GM04503 (cell line): ENCODE results near the gene ANAPC13.

ENCODE experiments used
- DNase-seq: peaks from one replicate; pipeline ENCODE4 v3.0.0-alpha.2; 2012; ENCODE audit warnings: low read depth

ANAPC13 gene

GRCh38 chr3:134449951-134450350, 35.8 kb downstream of the ANAPC13 start:
- DNase-seq = no peak

DNA sequence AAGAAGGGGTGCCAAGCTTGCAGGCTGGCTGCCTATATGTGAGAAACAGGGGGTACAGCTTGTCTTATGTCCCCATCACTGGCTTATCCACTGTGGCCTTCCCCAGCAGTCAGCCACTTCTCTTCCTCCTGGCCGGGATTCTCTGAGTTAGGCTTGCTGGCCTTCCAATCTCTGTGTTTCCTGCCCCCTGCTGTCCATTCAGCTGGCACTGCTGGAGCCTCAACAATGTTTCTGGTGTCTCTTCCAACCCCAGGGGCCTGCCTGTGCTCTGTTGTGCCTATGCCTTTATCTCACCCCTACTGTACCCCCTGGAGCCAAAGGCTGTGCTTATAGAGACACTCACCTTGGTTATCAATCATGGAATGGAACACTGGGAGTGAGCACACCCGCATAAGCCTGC, 36.5 kb downstream of the ANAPC13 start:
- no peak for DNase-seq

- no peak for DNase-seq
These were observed 37.1 kb downstream of the ANAPC13 start for GRCh38 chr3:134448664-134449063.

DNA sequence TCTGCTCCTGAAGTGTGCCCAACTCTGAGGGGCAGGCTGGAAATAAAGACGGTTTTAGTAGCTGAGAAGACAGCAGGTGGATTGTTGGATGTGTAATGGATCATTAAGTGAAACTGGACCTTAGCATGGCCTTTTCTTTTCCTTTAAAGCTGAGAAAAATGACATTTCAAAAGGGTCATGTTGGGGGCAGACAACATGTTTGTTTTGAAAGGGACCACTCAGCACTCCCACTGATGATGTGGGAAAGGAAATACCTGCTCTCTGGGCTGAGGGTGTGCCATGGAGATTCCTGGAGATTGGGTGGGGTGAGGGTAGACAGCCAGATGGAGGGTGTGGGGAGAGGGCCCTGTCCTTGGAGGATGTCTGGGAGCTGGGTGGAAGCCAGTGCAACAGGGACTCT, 38.4 kb downstream of the ANAPC13 start:
- no peak for DNase-seq

DNA sequence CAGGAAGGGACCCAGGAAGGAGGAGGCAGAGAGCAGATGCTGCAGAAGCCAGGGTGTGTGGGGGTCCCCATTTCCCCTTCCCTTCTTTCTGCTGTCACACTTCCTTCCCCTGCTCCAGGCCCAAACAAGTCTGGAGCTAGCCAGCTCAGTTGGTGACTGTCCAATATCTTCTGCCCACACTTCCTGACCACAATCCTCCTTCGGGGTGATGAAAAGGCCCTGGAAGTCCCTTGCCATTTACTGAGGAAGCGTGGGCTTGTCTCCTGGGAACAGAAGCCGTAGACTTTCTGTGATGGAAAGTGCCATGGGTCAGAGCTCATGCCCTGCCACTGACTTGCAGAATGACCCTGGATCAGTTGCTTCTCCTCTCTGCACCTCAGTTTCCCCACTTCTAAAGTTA, 39.0 kb downstream of the ANAPC13 start:
- DNase-seq = peak; percentile 66

GRCh38 chr3:134445636-134446035, 40.1 kb downstream of the ANAPC13 start:
- DNase-seq = peak; percentile 86

DNA sequence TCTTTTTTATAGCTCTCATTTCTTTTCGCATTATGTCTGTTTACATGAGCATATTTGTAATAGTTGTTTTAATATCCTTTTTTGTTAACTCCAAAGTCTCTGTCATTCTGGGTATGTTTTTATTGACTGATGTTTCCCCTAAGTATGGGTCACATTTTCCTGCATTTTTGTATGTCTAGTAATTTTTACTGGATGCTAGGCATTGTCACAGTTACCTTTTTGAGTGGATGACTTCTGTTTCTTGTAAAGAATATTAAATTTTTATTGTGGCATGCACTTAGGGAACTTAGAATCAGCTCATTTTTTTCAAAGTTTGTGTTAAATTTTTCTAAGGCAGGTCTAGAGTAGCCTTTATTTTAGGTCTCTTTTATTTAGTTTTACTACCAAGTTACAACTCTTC, 40.7 kb downstream of the ANAPC13 start:
- DNase-seq = no peak

DNA sequence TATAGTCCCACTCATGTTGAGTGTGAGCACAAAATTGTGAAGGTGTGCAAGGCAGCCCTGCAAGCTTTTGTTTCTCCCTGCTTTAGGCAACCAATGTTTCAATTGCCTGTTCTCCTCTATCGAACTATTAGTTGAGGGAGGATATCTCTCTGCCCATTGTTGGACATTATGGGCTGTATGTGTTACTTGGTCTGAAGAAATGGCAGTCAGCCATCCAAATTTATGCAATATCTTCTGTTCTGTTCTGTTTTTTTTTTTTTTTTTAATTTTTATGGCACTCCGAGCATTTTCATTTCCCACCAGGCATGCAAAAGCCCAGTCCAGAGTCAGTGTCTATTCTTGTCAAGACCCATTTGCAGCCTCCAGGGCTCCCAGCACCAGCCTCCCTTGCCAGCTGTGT, 44.0 kb downstream of the ANAPC13 start:
- DNase-seq = no peak

DNA sequence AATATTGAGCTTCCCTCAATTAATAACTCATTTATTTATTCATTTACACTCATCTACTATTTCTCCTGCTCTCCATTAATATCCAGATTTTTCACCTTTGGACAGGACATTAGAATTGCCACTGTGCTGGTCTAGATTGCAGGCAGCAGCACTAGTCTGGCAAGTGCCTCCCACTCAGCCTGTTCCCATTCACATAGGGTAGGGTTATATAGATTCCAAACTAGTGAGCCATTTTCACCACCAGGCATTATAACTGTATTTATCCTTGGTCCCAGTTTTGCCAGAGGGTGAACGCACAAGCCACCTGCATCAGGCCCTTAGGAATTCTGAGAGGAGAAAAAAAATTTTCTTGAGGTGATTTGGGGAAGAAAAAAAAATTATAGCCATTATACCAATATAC, 44.5 kb downstream of the ANAPC13 start:
- no peak for DNase-seq

DNA sequence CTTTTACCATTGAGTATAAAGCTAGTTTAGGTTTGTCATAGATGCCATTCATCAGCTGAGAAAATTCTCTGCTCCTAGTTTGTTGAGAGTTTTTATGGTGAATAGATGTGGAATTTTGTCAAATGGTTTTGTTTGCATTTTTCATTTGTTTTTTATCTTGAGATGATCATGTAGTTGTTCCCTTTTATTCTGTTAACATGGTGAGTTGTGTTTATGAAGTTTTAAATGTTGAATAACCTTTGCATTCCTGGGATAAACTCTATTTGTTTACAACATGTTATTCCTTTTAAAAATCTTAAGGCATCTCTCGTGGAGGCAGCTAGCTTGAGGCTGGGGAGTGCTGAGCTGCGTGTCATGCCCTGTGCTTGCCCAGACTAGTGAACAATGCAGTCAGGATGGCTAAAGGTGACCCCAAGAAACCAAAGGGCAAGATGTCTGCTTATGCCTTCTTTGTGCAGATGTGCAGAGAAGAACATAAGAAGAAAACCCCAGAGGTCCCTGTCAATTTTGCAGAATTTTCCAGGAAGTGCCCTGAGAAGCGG, 48.5 kb downstream of the ANAPC13 start:
- DNase-seq = peak; percentile 58

DNA sequence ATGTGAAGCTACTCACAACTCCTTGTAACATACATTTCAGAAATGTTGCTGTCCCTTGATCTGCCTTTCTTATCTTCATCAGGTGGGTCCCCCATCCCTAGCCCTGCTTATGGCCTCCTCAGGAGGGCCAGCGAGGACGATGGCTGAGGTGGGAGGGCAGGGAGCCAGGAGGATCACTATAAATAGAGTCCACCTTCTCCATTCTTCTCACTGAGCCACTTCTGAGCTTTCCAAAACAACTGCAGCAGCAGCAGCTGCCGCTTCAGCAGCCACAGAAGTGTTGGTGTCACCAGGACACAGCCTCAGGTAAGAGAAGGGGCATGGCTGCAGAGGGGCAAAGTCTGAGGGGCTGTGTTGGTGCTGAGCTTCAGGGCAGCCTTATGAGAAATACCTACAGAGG, 53.5 kb downstream of the ANAPC13 start:
- no peak for DNase-seq

DNA sequence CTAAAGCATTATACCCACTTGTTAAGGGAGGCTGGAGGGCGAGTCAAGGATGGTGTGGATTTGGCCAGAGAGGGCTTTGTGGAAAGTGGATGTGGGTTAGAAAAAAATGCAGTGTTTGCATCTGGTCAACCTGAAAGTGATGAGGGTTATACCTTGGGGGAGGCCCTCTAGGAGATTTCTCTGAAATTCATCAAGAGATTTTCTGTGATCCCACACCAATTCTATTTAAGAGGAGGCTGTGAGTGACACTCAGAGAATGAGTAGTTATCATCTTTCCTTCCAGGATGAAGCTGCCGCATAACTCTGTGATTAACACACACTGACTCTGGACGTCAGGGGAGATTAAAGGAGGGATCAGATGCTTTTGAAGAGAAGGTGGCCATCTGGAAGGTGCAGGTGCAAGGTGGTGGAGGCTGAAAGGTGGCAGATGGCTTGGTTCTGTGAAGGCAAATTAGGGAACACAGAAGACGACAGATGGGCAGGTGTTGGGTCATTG, 54.8 kb downstream of the ANAPC13 start:
- no peak for DNase-seq

- DNase-seq = no peak
These were observed 55.6 kb downstream of the ANAPC13 start for GRCh38 chr3:134430174-134430573.

DNA sequence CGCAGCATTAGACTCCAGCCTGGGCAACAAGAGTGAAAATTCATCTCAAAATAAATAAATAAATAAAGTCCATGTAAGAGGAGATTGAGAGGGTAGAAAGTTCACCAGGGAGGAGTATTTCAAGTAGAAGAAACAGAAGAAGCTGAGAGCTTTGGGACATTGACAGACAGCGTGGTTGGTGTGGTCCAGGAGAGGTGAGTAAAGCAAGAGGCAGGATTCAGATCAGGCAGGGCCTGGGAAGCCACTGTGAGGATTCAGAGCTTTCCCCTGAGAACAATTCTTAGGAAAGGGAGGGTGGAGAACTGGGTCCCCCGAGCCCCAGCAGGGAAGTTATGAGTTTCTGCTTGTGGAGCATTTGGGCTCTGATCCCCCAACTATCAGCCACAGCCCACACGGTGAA, 57.4 kb downstream of the ANAPC13 start:
- no peak for DNase-seq
